ENCODE results near the gene AP4E1.

The AP4E1 gene

DNA sequence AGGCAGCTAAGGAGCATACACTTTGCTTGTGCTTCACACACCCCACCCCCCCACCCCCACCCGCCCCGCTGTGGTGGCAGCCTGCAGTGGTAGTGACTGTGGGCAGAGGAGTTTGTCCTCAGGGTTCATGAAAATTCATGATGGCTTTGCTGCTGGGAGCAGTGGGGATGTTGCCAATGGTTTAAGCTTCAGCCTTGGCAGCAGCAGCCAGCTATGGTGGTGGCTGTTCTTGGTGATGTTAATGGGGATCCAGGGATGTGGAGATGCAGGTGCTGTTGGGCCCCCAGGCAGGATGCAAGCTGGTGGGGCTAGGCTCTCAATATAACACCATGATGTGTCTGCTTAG is 130.5 kb downstream of the AP4E1 start:
- Histone ChIP-seq H3K4me3 (replicated peaks; ENCODE audit: insufficient read depth, low read length) (no peak overlapping the region), H3K27me3 (ENCODE audit: insufficient read depth, poor library complexity, severe bottlenecking) (no peaks in the 10 kb centered on the region), H3K27ac (replicated peaks) (no peak overlapping the region)
- DNase-seq (ENCODE audit: low read depth in 1 of 2, low spot score in 1 of 2): no peak
- TF ChIP-seq, protein P1, sequence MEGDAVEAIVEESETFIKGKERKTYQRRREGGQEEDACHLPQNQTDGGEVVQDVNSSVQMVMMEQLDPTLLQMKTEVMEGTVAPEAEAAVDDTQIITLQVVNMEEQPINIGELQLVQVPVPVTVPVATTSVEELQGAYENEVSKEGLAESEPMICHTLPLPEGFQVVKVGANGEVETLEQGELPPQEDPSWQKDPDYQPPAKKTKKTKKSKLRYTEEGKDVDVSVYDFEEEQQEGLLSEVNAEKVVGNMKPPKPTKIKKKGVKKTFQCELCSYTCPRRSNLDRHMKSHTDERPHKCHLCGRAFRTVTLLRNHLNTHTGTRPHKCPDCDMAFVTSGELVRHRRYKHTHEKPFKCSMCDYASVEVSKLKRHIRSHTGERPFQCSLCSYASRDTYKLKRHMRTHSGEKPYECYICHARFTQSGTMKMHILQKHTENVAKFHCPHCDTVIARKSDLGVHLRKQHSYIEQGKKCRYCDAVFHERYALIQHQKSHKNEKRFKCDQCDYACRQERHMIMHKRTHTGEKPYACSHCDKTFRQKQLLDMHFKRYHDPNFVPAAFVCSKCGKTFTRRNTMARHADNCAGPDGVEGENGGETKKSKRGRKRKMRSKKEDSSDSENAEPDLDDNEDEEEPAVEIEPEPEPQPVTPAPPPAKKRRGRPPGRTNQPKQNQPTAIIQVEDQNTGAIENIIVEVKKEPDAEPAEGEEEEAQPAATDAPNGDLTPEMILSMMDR (IDR thresholded peaks at IDR 0.05; ENCODE audit: insufficient read depth, low read length): no peak
- TF ChIP-seq POLR2AphosphoS5 (IDR thresholded peaks at IDR 0.05; ENCODE audit: low read depth) (no peak), GABPA (IDR thresholded peaks at IDR 0.05; ENCODE audit: low read depth) (no peak), SPI1 (IDR thresholded peaks at IDR 0.05; ENCODE audit: borderline replicate concordance, low read depth) (no peak)
- TF ChIP-seq, protein P2, sequence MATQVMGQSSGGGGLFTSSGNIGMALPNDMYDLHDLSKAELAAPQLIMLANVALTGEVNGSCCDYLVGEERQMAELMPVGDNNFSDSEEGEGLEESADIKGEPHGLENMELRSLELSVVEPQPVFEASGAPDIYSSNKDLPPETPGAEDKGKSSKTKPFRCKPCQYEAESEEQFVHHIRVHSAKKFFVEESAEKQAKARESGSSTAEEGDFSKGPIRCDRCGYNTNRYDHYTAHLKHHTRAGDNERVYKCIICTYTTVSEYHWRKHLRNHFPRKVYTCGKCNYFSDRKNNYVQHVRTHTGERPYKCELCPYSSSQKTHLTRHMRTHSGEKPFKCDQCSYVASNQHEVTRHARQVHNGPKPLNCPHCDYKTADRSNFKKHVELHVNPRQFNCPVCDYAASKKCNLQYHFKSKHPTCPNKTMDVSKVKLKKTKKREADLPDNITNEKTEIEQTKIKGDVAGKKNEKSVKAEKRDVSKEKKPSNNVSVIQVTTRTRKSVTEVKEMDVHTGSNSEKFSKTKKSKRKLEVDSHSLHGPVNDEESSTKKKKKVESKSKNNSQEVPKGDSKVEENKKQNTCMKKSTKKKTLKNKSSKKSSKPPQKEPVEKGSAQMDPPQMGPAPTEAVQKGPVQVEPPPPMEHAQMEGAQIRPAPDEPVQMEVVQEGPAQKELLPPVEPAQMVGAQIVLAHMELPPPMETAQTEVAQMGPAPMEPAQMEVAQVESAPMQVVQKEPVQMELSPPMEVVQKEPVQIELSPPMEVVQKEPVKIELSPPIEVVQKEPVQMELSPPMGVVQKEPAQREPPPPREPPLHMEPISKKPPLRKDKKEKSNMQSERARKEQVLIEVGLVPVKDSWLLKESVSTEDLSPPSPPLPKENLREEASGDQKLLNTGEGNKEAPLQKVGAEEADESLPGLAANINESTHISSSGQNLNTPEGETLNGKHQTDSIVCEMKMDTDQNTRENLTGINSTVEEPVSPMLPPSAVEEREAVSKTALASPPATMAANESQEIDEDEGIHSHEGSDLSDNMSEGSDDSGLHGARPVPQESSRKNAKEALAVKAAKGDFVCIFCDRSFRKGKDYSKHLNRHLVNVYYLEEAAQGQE (IDR thresholded peaks at IDR 0.05; ENCODE audit: insufficient replicate concordance, low read depth): no peak

DNA sequence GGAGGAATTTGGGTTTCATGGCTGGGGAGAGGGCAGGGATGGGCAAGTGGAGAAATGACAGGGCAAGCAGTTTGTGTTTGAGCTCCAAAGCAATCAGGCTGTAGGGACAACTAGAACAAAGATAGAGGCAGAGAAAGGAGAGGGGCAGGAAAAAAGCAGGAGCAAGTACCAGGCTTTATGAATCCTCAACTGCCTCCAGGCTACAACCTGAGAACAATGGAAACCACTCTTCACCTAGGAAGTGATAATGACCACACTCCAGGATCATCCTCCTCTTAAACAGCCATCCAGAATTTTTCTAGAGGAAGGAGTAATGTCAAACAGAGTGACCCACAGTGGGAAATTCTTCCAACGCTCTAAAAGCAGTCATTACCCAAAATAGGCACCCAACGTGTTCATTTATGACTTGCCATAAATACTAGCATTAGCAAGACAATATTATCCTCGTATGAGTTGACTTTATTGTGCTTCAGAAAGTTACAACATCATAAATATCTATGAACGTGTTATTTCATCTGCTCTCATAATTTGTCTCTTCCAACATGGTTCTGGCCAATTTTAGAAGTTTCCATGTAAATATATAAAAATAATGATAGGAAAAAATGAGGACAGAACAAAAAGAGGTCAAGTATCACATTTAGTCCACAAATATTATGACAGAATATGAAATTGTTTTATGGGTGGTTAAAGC is 135.7 kb downstream of the AP4E1 start:
- DNase-seq (ENCODE audit: low read depth in 1 of 2, low spot score in 1 of 2): no peak
- no peak overlapping the region for H3K27ac ChIP-seq (replicated peaks)
- no peak overlapping the region for H3K4me3 ChIP-seq (replicated peaks; ENCODE audit: insufficient read depth, low read length)
- H3K27me3 ChIP-seq (ENCODE audit: insufficient read depth, poor library complexity, severe bottlenecking): no peaks in the 10 kb centered on the region
- TF ChIP-seq, protein P2 (IDR thresholded peaks at IDR 0.05; ENCODE audit: insufficient replicate concordance, low read depth): no peak
- TF ChIP-seq POLR2AphosphoS5 (IDR thresholded peaks at IDR 0.05; ENCODE audit: low read depth) (no peak), GABPA (IDR thresholded peaks at IDR 0.05; ENCODE audit: low read depth) (no peak), SPI1 (IDR thresholded peaks at IDR 0.05; ENCODE audit: borderline replicate concordance, low read depth) (no peak)
- TF ChIP-seq, protein P1 (IDR thresholded peaks at IDR 0.05; ENCODE audit: insufficient read depth, low read length): no peak

DNA sequence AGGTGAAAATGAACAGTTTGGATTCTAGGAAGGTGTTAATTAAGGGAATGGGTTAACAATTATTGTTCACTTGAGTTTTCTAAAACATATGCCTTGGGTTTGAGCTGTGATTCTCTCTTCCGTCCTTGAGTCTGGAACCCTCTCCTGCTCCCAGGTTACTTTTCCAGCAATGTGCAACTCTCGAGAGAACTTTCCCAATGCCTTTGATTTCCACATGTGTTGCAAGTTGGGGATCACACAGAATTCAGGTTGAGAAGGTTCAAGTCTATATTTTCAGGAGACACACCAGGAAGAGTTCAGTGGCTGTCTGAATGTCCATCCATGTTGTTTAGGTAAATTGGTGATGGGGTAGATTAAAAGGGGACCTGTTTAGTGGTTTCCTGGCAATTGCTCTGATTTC is 137.5 kb downstream of the AP4E1 start:
- H3K4me3 ChIP-seq (replicated peaks; ENCODE audit: insufficient read depth, low read length): no peak overlapping the region
- TF ChIP-seq, protein P1 (IDR thresholded peaks at IDR 0.05; ENCODE audit: insufficient read depth, low read length): no peak
- TF ChIP-seq GABPA (IDR thresholded peaks at IDR 0.05; ENCODE audit: low read depth) (no peak), SPI1 (IDR thresholded peaks at IDR 0.05; ENCODE audit: borderline replicate concordance, low read depth) (no peak), POLR2AphosphoS5 (IDR thresholded peaks at IDR 0.05; ENCODE audit: low read depth) (no peak)
- TF ChIP-seq, protein P2 (IDR thresholded peaks at IDR 0.05; ENCODE audit: insufficient replicate concordance, low read depth): no peak
- DNase-seq (ENCODE audit: low read depth in 1 of 2, low spot score in 1 of 2): no peak
- no peaks in the 10 kb centered on the region for H3K27me3 ChIP-seq (ENCODE audit: insufficient read depth, poor library complexity, severe bottlenecking)
- H3K27ac ChIP-seq (replicated peaks): no peak overlapping the region
